ENCODE data around the gene ZFPM1. TPM values are rescaled to one million over a fixed set of nuclear protein-coding genes. Genes with fewer than 3 reads are reported as not detected.

ZFPM1 gene
- total and polyA plus RNA-seq, 12 donors = 0.37 to 23.8 (median 3.5) TPM

DNA sequence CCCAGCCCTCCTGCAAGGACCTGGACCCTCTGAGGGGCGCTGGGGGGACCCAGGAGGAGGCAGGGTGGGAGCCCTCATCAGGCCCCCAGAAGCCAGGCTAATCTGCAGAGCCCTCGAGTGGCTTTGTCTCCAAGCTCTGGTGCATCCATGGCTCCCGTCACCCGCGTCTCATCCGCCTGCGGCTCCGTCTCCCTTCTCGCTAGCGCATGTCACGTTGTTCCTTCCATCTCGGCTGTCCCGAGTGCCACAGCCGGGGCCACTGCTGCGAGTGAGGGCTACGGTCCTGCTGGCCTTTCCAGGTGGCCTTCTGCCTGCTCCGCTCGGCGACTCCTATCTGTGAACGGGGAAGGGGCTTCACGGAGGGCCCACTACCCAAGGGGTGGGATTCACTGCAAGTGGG lies 53.6 kb downstream of the ZFPM1 start:
- no peaks in the 10 kb centered on the region for H3K27me3 ChIP-seq
- no peaks in the 10 kb centered on the region for H3K4me1 ChIP-seq (replicated peaks in 1 of 2)
- H3K27ac ChIP-seq = no peak overlapping the region
- H3K36me3 ChIP-seq (replicated peaks in 1 of 2) = no peaks in the 10 kb centered on the region
- no peak for DNase-seq
- H3K4me3 ChIP-seq = no peak overlapping the region
- WGBS, 4 donors = 91 to 97% (median 96%) methylated on average over 14 to 21 of the region's 21 CpGs
- TF ChIP-seq, protein P1, sequence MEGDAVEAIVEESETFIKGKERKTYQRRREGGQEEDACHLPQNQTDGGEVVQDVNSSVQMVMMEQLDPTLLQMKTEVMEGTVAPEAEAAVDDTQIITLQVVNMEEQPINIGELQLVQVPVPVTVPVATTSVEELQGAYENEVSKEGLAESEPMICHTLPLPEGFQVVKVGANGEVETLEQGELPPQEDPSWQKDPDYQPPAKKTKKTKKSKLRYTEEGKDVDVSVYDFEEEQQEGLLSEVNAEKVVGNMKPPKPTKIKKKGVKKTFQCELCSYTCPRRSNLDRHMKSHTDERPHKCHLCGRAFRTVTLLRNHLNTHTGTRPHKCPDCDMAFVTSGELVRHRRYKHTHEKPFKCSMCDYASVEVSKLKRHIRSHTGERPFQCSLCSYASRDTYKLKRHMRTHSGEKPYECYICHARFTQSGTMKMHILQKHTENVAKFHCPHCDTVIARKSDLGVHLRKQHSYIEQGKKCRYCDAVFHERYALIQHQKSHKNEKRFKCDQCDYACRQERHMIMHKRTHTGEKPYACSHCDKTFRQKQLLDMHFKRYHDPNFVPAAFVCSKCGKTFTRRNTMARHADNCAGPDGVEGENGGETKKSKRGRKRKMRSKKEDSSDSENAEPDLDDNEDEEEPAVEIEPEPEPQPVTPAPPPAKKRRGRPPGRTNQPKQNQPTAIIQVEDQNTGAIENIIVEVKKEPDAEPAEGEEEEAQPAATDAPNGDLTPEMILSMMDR (IDR thresholded peaks at IDR 0.05) = no peak
- TF ChIP-seq POLR2A (IDR thresholded peaks at IDR 0.05) = no peak
- H3K9me3 ChIP-seq (replicated peaks in 1 of 3) = no peaks in the 10 kb centered on the region
- intact Hi-C loops (cut with DNase I) = no loop called here

DNA sequence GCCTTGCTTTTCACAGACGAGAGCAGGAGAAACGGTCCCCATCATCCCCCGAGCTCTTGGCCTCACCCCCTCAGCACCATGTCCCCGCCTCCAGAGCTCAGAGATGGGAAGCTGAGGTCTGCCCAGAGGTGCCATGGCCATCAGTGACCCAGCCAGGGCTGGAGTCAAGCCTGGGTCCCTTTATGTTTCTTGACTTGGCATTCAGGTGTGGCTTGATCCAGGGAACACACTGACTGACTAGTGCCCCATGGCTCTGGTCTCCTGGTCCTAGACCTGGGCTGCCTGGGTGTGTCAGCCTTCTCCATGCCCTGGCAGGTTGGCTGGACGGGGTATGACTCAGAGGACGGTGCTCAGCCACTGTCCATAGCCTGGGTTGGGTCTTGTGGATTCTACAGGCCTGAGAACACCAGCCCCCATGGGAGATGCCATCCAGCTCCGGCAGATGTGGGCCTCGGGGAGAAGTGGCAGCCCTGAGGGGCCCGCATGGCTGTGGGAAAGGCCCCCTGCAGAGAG lies 54.2 kb downstream of the ZFPM1 start:
- intact Hi-C loops (cut with DNase I) = no loop called here
- Histone ChIP-seq H3K4me1 (replicated peaks in 1 of 2) (no peaks in the 10 kb centered on the region), H3K36me3 (replicated peaks in 1 of 2) (no peaks in the 10 kb centered on the region), H3K4me3 (no peak overlapping the region), H3K27me3 (no peaks in the 10 kb centered on the region), H3K27ac (no peak overlapping the region), H3K9me3 (replicated peaks in 1 of 3) (no peaks in the 10 kb centered on the region)
- 91 to 96% (median 93%) methylated on average over 4 to 9 of the region's 9 CpGs; no CpG with 5 or more reads in 1 of the 4 donors for WGBS, 4 donors
- DNase-seq = no peak
- TF ChIP-seq, protein P1 (IDR thresholded peaks at IDR 0.05) = no peak
- TF ChIP-seq POLR2A (IDR thresholded peaks at IDR 0.05) = no peak

DNA sequence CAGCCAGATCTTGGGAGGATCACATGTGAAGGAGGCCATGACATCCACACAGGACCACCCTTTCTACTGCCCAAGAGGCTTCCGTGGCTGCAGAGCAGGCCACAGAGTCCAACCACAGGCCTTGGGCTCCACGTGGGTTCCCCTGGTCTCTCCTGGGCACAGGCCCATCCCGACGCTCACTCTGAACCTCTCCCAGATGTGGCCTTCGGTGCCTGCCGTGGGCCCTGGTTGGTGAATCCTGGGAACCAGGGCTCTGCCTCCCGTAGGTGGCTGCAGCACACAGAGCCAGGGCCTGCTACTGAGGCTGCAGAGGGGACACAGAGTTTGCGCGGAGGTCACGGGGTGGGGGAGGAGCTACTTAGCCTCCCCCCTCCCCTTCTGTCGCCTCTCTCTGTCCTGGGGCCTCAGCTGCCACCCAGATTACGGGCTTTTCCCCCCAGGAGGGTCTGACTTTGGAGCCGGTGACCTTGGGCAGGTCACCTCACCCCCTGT lies 55.3 kb downstream of the ZFPM1 start:
- H3K27me3 ChIP-seq = no peaks in the 10 kb centered on the region
- intact Hi-C loops (cut with DNase I) = no loop called here
- no peak for DNase-seq
- no peak overlapping the region for H3K27ac ChIP-seq
- H3K9me3 ChIP-seq (replicated peaks in 1 of 3) = no peaks in the 10 kb centered on the region
- H3K4me3 ChIP-seq = no peak overlapping the region
- 91 to 94% (median 92%) methylated on average over 6 to 13 of the region's 13 CpGs for WGBS, 4 donors
- TF ChIP-seq POLR2A (IDR thresholded peaks at IDR 0.05) = no peak
- TF ChIP-seq, protein P1 (IDR thresholded peaks at IDR 0.05) = no peak
- no peaks in the 10 kb centered on the region for H3K4me1 ChIP-seq (replicated peaks in 1 of 2)
- no peaks in the 10 kb centered on the region for H3K36me3 ChIP-seq (replicated peaks in 1 of 2)

DNA sequence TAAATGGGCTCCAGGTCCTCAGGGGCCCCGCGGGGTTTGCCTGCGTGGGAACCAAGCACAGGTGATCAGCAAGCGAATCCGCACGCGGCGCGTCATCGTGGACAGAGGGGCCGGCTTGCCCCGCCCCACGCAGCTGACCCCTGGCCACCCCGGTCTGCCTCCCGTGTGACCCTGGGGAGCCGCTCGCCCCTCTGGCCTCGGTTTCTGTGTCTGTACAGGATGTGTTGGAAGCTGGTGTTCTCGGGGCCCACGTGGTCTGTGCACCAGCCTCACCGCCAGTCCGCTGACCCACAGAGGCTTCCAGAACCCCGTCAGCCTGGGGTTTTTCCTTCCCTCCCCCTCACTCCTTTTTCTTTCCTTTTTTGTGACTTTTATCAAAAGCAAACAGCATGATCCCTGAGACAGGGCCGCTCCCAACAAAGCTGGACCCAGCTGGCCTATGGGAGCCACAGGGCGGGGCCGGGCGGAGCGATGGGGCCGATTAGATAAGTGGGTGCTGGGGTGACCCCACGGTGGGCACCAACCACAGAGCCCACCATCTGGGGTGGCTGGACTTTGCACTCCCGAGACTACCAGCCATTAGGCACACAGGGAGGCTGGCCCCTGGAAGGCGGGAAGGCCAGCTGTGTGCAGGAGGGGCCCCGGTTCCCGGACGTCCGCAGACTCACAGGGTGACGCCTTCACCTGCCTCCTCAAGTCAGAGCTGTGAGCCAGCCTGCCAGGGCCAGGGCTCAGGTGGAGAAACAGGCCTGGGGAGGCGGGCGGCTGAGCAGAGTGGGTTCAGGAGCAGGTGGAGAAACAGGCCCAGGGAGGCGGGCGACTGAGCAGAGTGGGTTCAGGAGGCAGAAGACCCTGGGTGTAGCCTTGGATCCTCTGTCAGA lies 56.0 kb downstream of the ZFPM1 start:
- no peak for DNase-seq
- Histone ChIP-seq H3K36me3 (replicated peaks in 1 of 2) (no peaks in the 10 kb centered on the region), H3K4me3 (no peak overlapping the region), H3K4me1 (replicated peaks in 1 of 2) (no peaks in the 10 kb centered on the region), H3K27ac (peak overlapping the region in 1 of 5 donors; percentile 26), H3K27me3 (no peaks in the 10 kb centered on the region), H3K9me3 (replicated peaks in 1 of 3) (no peaks in the 10 kb centered on the region)
- intact Hi-C loops (cut with DNase I) = no loop called here
- TF ChIP-seq, protein P1 (IDR thresholded peaks at IDR 0.05) = no peak
- TF ChIP-seq POLR2A (IDR thresholded peaks at IDR 0.05) = no peak
- 85 to 92% (median 90%) methylated on average over 23 to 41 of the region's 41 CpGs for WGBS, 4 donors
